H1 (cell line): Measurements from ENCODE around the gene ARHGAP42. TPM values are rescaled to one million over a fixed set of nuclear protein-coding genes. Genes with fewer than 3 reads are reported as not detected.

Experiments used
- CTCF ChIA-PET: fragments of 300-600 bp; sonication (Branson Sonifier 250); formaldehyde crosslinking; loops from one replicate; lab custom pipeline; 2021; ENCODE audit not compliant: partially characterized antibody; lab: Charles Lee
- POLR2A ChIA-PET: fragments of 300-600 bp; sonication (Branson Sonifier 250); formaldehyde crosslinking; loops from one replicate; lab custom pipeline; 2021; ENCODE audit warnings: inconsistent platforms; ENCODE audit not compliant: partially characterized antibody; lab: Charles Lee
- DNase-seq, 2 experiments: peaks; one replicate each; pipeline versions ENCODE4 v3.0.0 to v3.0.0-alpha.2; 2010 to 2022; ENCODE audit warnings: low spot score in 2 of 2, low read depth in 1 of 2, mixed read lengths in 1 of 2
- FAIRE-seq: peaks from 2 replicates; lab custom pipeline; 2011; peaks lifted over from hg19 to GRCh38; lab: Jason Lieb, UNC
- H2AFZ ChIP-seq: 2 replicates; pipeline ENCODE4 v1.8.1; 2012; ENCODE audit warnings: low read length, inconsistent platforms
- H2AK5ac ChIP-seq: 2 replicates; pipeline ENCODE4 v1.6.1; 2013; ENCODE audit warnings: low read depth, low read length
- H2BK120ac ChIP-seq: replicated peaks from 2 replicates; pipeline ENCODE3; 2013; ENCODE audit warnings: low read depth, low read length, inconsistent platforms
- H2BK12ac ChIP-seq: 2 replicates; pipeline ENCODE4 v1.6.1; 2013; ENCODE audit warnings: low read depth, low read length
- H2BK15ac ChIP-seq: 2 replicates; pipeline ENCODE4 v1.6.1; 2013; ENCODE audit warnings: low read length
- H2BK20ac ChIP-seq: 2 replicates; pipeline ENCODE4 v1.6.1; 2013; ENCODE audit warnings: low read length
- H2BK5ac ChIP-seq: 2 replicates; pipeline ENCODE4 v1.6.1; 2013; ENCODE audit warnings: low read depth, low read length
- H3K14ac ChIP-seq: 2 replicates; pipeline ENCODE4 v1.6.1; 2013; ENCODE audit warnings: inconsistent platforms; ENCODE audit not compliant: insufficient read length
- H3K18ac ChIP-seq: 2 replicates; pipeline ENCODE4 v1.6.1; 2013; ENCODE audit warnings: low read length; ENCODE audit errors: extremely low read depth
- H3K23ac ChIP-seq: 2 replicates; pipeline ENCODE4 v1.6.1; 2013; ENCODE audit warnings: inconsistent platforms; ENCODE audit not compliant: insufficient read length
- H3K23me2 ChIP-seq: 2 replicates; pipeline ENCODE4 v1.6.1; 2013; ENCODE audit warnings: low read depth, low read length
- H3K27ac ChIP-seq: 2 replicates; pipeline ENCODE4 v1.6.1; 2011; ENCODE audit warnings: low read depth, low read length, inconsistent platforms
- H3K27me3 ChIP-seq, 4 experiments: replicated peaks in 1 of 4; 1 replicate in 1 of 4; 2 replicates in 3 of 4; pipeline versions ENCODE4 v1.6.1 to v1.8.1; 2011 to 2013; ENCODE audit warnings: low read length in 3 of 4, mild to moderate bottlenecking in 3 of 4, inconsistent platforms in 2 of 4, mixed read lengths in 2 of 4, moderate library complexity in 1 of 4; ENCODE audit not compliant: control insufficient read depth in 3 of 4, insufficient read depth in 3 of 4; ENCODE audit errors: extremely low read depth in 1 of 4
- H3K36me3 ChIP-seq, 4 experiments: 2 replicates each; pipeline versions ENCODE4 v1.6.1 to v1.8.1; 2011 to 2013; ENCODE audit warnings: mild to moderate bottlenecking in 4 of 4, low read length in 3 of 4, moderate library complexity in 2 of 4, control low read depth in 1 of 4, inconsistent platforms in 1 of 4; ENCODE audit not compliant: insufficient read depth in 4 of 4, control insufficient read depth in 2 of 4
- H3K4ac ChIP-seq: replicated peaks from 2 replicates; pipeline ENCODE3; 2013; ENCODE audit warnings: low read length, low read depth, mixed read lengths, inconsistent platforms; ENCODE audit not compliant: insufficient read length
- H3K4me1 ChIP-seq, 4 experiments: replicated peaks in 1 of 4; 1 replicate in 1 of 4; 2 replicates in 3 of 4; pipeline versions ENCODE4 v1.6.1 to v1.8.1; 2011 to 2013; ENCODE audit warnings: low read length in 3 of 4, inconsistent platforms in 2 of 4, mixed read lengths in 1 of 4; ENCODE audit not compliant: insufficient read depth in 4 of 4, control insufficient read depth in 3 of 4
- H3K4me2 ChIP-seq, 2 experiments: 2 replicates each; pipeline versions ENCODE4 v1.6.1 to v1.8.1; 2011 to 2013; ENCODE audit warnings: low read depth in 2 of 2, low read length in 2 of 2, control low read depth in 1 of 2, inconsistent platforms in 1 of 2, mild to moderate bottlenecking in 1 of 2; ENCODE audit not compliant: insufficient read depth in 1 of 2
- H3K4me3 ChIP-seq, 4 experiments: fragments of 200-600, 300-600 bp in 1 of 4; sonication (generic), shearing (Covaris generic), sonication (Bioruptor Twin) in 1 of 4; 2 replicates each; pipeline versions ENCODE4 v1.5.1 to v1.8.1; 2011 to 2016; ENCODE audit warnings: low read length in 4 of 4, low read depth in 3 of 4, control low read depth in 2 of 4, inconsistent platforms in 2 of 4, mild to moderate bottlenecking in 2 of 4, mixed read lengths in 1 of 4, moderate library complexity in 1 of 4; ENCODE audit not compliant: insufficient read depth in 2 of 4; ENCODE audit errors: extremely low read depth in 1 of 4
- H3K56ac ChIP-seq: replicated peaks from 2 replicates; pipeline ENCODE3; 2013; ENCODE audit warnings: low read depth, mild to moderate bottlenecking, mixed read lengths, low read length, inconsistent platforms; ENCODE audit not compliant: insufficient read length
- H3K79me1 ChIP-seq: 2 replicates; pipeline ENCODE4 v1.6.1; 2013; ENCODE audit warnings: low read depth, low read length, control low read depth
- H3K79me2 ChIP-seq, 2 experiments: 2 replicates each; pipeline versions ENCODE4 v1.6.1 to v1.8.1; 2012 to 2013; ENCODE audit warnings: low read length in 2 of 2, mild to moderate bottlenecking in 2 of 2, inconsistent platforms in 1 of 2; ENCODE audit not compliant: insufficient read depth in 2 of 2, control insufficient read depth in 1 of 2
- H3K9ac ChIP-seq, 4 experiments: replicated peaks in 1 of 4; 1 replicate in 1 of 4; 2 replicates in 3 of 4; pipeline versions ENCODE4 v1.6.1 to v1.8.1; 2011 to 2013; ENCODE audit warnings: low read depth in 3 of 4, low read length in 3 of 4, control low read depth in 2 of 4, mild to moderate bottlenecking in 2 of 4, moderate library complexity in 2 of 4, inconsistent platforms in 1 of 4; ENCODE audit errors: extremely low read depth in 1 of 4
- H3K9me3 ChIP-seq, 2 experiments: 2 replicates each; pipeline versions ENCODE4 v1.6.1 to v1.8.1; 2012 to 2013; ENCODE audit warnings: mild to moderate bottlenecking in 2 of 2, moderate library complexity in 2 of 2, control low read depth in 1 of 2, inconsistent platforms in 1 of 2, low read depth in 1 of 2, low read length in 1 of 2, mixed read lengths in 1 of 2; ENCODE audit not compliant: insufficient read depth in 2 of 2
- H4K20me1 ChIP-seq, 2 experiments: replicated peaks in 1 of 2; 2 replicates each; pipeline versions ENCODE3 to v1.8.1; 2011 to 2013; ENCODE audit warnings: inconsistent platforms in 2 of 2, low read length in 2 of 2, mild to moderate bottlenecking in 1 of 2; ENCODE audit not compliant: insufficient read depth in 2 of 2, control insufficient read depth in 1 of 2
- H4K5ac ChIP-seq: 2 replicates; pipeline ENCODE4 v1.6.1; 2013; ENCODE audit warnings: low read length, low read depth, mixed read lengths, inconsistent platforms; ENCODE audit not compliant: insufficient read length
- H4K8ac ChIP-seq: 2 replicates; pipeline ENCODE4 v1.8.0; 2013; ENCODE audit warnings: mild to moderate bottlenecking, moderate library complexity, low read length, inconsistent platforms; ENCODE audit not compliant: insufficient read depth; ENCODE audit errors: extremely low read depth
- H4K91ac ChIP-seq: replicated peaks from 2 replicates; pipeline ENCODE3; 2013; ENCODE audit warnings: low read length, mixed read lengths, inconsistent platforms; ENCODE audit not compliant: insufficient read length
- CEBPB ChIP-seq: IDR thresholded peaks from 2 replicates; pipeline ENCODE4 v1.6.1; 2012; ENCODE audit warnings: low read depth, low read length
- CHD2 ChIP-seq: IDR thresholded peaks from 2 replicates; pipeline ENCODE4 v1.6.1; 2012; ENCODE audit warnings: low read length, improper control_type of control experiment
- KDM1A ChIP-seq: fragments of 200-600, 300-600 bp; sonication (generic); IDR thresholded peaks from 2 replicates; pipeline ENCODE4 v1.7.1; 2016; ENCODE audit warnings: mild to moderate bottlenecking, low read length, borderline replicate concordance
- MAX ChIP-seq: IDR thresholded peaks from 2 replicates; pipeline ENCODE4 v1.6.1; 2012; ENCODE audit warnings: inconsistent platforms
- RBBP5 ChIP-seq: IDR thresholded peaks from 2 replicates; pipeline ENCODE4 v1.7.1; 2012; ENCODE audit warnings: low read depth, mild to moderate bottlenecking, inconsistent platforms, low read length, moderate library complexity, borderline replicate concordance
- SRF ChIP-seq: IDR thresholded peaks from 2 replicates; pipeline ENCODE4 v1.6.1; 2011; ENCODE audit warnings: mild to moderate bottlenecking, low read depth, low read length, moderate library complexity
- SUZ12 ChIP-seq: fragments of 200-600 bp; sonication (generic); IDR thresholded peaks from 2 replicates; pipeline ENCODE4 v1.6.1; 2012; ENCODE audit warnings: mild to moderate bottlenecking, inconsistent platforms, low read length, moderate library complexity, mixed read lengths
- WGBS, 2 experiments: shearing (Covaris generic) in 1 of 2; methylation state at CpG; one replicate each; pipeline versions ENCODE4 v1.1.6 to v1.1.7; 2013 to 2015; ENCODE audit warnings: low lambda C conversion rate in 2 of 2, mixed read lengths in 2 of 2, inconsistent platforms in 1 of 2, low coverage in 1 of 2, missing lambda C conversion rate in 1 of 2; ENCODE audit not compliant: insufficient replicate concordance in 2 of 2, insufficient coverage in 1 of 2, insufficient read length in 1 of 2; ENCODE audit errors: extremely low coverage in 1 of 2, missing lambda C conversion rate in 1 of 2; 5-methylcytosine and 5-hydroxymethylcytosine counted together
- polyA plus RNA-seq, 7 experiments: library from polyadenylated mRNA; depleted of rRNA in 3 of 7; stranded (reverse) in 5 of 7; unstranded in 2 of 7; fragments of >200 nt in 5 of 7; fragments of 200-250 nt in 2 of 7; gene quantifications; 1 replicate in 5 of 7; 2 replicates in 1 of 7; 4 replicates in 1 of 7; pipeline versions ENCODE4 v1.2.1 to v1.2.3, GENCODE V29; 2011 to 2013; ENCODE audit warnings: missing spikeins in 2 of 7, mixed read lengths in 2 of 7
- total RNA-seq: library from RNA; stranded (reverse); fragmentation: NEBNext Ultra II Directional; extraction: Animal tissue kit (Norgen Biotek cat#: 25700); gene quantifications from 2 replicates; pipeline ENCODE4 v1.2.1, GENCODE V29; 2021

Gene ARHGAP42
- total and polyA plus RNA-seq, 2 of the 8 experiments (the other 6 are each of a cell fraction or from before 2014, with no cell fraction given): 22.2 to 33.5 TPM

GRCh38 chr11:100639140-100639539 lies 47.9 kb upstream of the ARHGAP42 start:
- no peaks in the 10 kb centered on the region for H3K36me3 ChIP-seq
- no peak overlapping the region for H3K56ac ChIP-seq
- POLR2A ChIA-PET: no interaction called here
- no peak overlapping the region for H2AK5ac ChIP-seq
- no peak overlapping the region for H3K9ac ChIP-seq
- H3K23ac ChIP-seq: no peak overlapping the region
- TF ChIP-seq CHD2 (no peak), SRF (no peak), KDM1A (no peak), RBBP5 (no peak), CEBPB (no peak), SUZ12 (no peak), MAX (no peak)
- TF ChIP-seq, all 59 proteins: peak for 0
- Histone ChIP-seq H3K18ac (no peak overlapping the region; the same call in 1 of the 2 replicates), H3K79me2 (no peaks in the 10 kb centered on the region), H3K4me2 (no peak overlapping the region), H3K4ac (no peak overlapping the region), H3K27me3 (no peaks in the 10 kb centered on the region; a peak in 1 of 7 replicates), H3K23me2 (no peaks in the 10 kb centered on the region), H3K14ac (no peak overlapping the region), H4K20me1 (no peaks in the 10 kb centered on the region), H3K4me3 (no peak overlapping the region), H2BK20ac (no peak overlapping the region), H4K8ac (no peak overlapping the region), H4K5ac (no peak overlapping the region), H3K9me3 (no peaks in the 10 kb centered on the region), H4K91ac (no peak overlapping the region), H3K4me1 (peaks cover 0 to 3% (median 0%) of the 10 kb centered on the region in 4 experiments; a peak in 1 of 7 replicates), H3K27ac (no peak overlapping the region), H2BK12ac (no peak overlapping the region), H3K79me1 (no peaks in the 10 kb centered on the region), H2AFZ (peak overlapping the region; percentile 81), H2BK15ac (no peak overlapping the region), H2BK5ac (no peak overlapping the region), H2BK120ac (no peak overlapping the region)
- DNase-seq (no peak), FAIRE-seq (no peak)
- CTCF ChIA-PET: interaction anchor here (1.1 to 1.7 kb wide), 3 partner anchors 10 to 38 kb away, joined by 3 to 4 read pairs (median 3); no protein-coding TSS in a partner anchor
- 78% methylated on average over 9 of the region's 9 CpGs; no CpG with 5 or more reads in 1 of the 2 experiments for WGBS, 2 experiments
